Heart left ventricle (tissue), 16 donors: ENCODE results near the gene NOP53. TPM values are rescaled to one million over a fixed set of nuclear protein-coding genes. Genes with fewer than 3 reads are reported as not detected.
A peak's percentile ranks its signal among the peaks of the same experiment; 100 is the strongest.
"Not testable (repeated sequence)": the region's sequence is repeated elsewhere in the genome, so short reads cannot be mapped to it uniquely, and the experiment has no call there.

Source experiments
- ATAC-seq, 4 donors: fragments of 200-7000 bp; cut with Tn5 transposase; one replicate each; pipeline ENCODE4 v1.9.1; 2020 to 2022; ENCODE audit warnings: moderate library complexity in 4 of 4, mild to moderate bottlenecking in 3 of 4, moderate number of reproducible peaks in 1 of 4
- DNase-seq, 5 donors: peaks; one replicate each; pipeline ENCODE4 v3.0.0-alpha.2; 2020
- H3K27ac ChIP-seq, 12 donors: fragments of 200-600 bp; sonication (generic) in 4 of 12; one replicate each; pipeline versions ENCODE4 v1.5.0 to v1.8.0; 2016 to 2022; ENCODE audit warnings: mild to moderate bottlenecking in 2 of 12
- H3K27me3 ChIP-seq, 9 donors: fragments of 200-600 bp; sonication (generic) in 2 of 9; one replicate each; pipeline versions ENCODE4 v1.5.1 to v1.8.0; 2016 to 2022; ENCODE audit warnings: mild to moderate bottlenecking in 3 of 9
- H3K36me3 ChIP-seq, 9 donors: fragments of 200-600 bp; sonication (generic) in 2 of 9; one replicate each; pipeline versions ENCODE4 v1.5.0 to v1.8.0; 2018 to 2022; ENCODE audit warnings: mild to moderate bottlenecking in 2 of 9
- H3K4me1 ChIP-seq, 12 donors: fragments of 200-600 bp; sonication (generic) in 4 of 12; one replicate each; pipeline versions ENCODE4 v1.5.0 to v1.8.0; 2016 to 2022; ENCODE audit warnings: mild to moderate bottlenecking in 3 of 12
- H3K4me3 ChIP-seq, 12 donors: fragments of 200-600 bp; sonication (generic) in 4 of 12; one replicate each; pipeline versions ENCODE4 v1.5.0 to v1.8.0; 2017 to 2022; ENCODE audit warnings: mild to moderate bottlenecking in 9 of 12, moderate library complexity in 4 of 12
- H3K9me3 ChIP-seq, 12 donors: fragments of 200-600 bp; sonication (generic) in 4 of 12; one replicate each; pipeline versions ENCODE4 v1.5.0 to v1.8.0; 2016 to 2022; ENCODE audit warnings: mild to moderate bottlenecking in 1 of 12
- CTCF ChIP-seq, 12 donors: fragments of 200-600 bp; sonication (generic) in 4 of 12; IDR thresholded peaks; one replicate each; pipeline versions ENCODE4 v1.5.0 to v1.8.0; 2018 to 2022; ENCODE audit warnings: antibody characterized with exemption in 12 of 12, mild to moderate bottlenecking in 5 of 12
- POLR2A ChIP-seq, 2 donors: fragments of 450-650 bp; IDR thresholded peaks; one replicate each; pipeline ENCODE4 v1.6.1; 2017; ENCODE audit warnings: antibody characterized with exemption in 2 of 2, mild to moderate bottlenecking in 2 of 2, moderate library complexity in 2 of 2
- WGBS, 4 donors: extraction: QIAGEN DNeasy Blood & Tissue Kit in 2 of 4; methylation state at CpG; one replicate each; pipeline versions ENCODE4 v1.1.5 to v1.1.7; 2013 to 2018; 5-methylcytosine and 5-hydroxymethylcytosine counted together
- intact Hi-C, 10 donors: fragments of 100-400 bp; cut with DNase I; formaldehyde crosslinking; loops; one replicate each; pipeline versions ENCODE4 v1.11.1 to v1.14.2; 2022
- polyA plus RNA-seq, 2 donors: library from polyadenylated mRNA; stranded (reverse); fragments of 200-250 nt; gene quantifications; one replicate each; pipeline ENCODE4 v1.2.3, GENCODE V29; 2013
- total RNA-seq, 9 donors: library from RNA; depleted of rRNA in 2 of 9; stranded (reverse); fragments of >200 nt in 2 of 9; fragmentation: NEBNext Ultra II Directional in 3 of 9; extraction: Animal tissue kit (Norgen Biotek cat#: 25700) in 3 of 9; gene quantifications; one replicate each; pipeline versions ENCODE4 v1.1.0 to v1.2.4, GENCODE V29; 2016 to 2023
- donor health status: ischemic (EF 13 %, LVEDD 7.1; RV severe dilation, severe dysfunction).
- donor health status: healthy with polysubstance abuse.
- donor health status: DM: no; HTN: yes; CAD: no.
- donor health status: DM: no; HTN: no; CAD: no.
- donor health status: ischemic (EF 25% LVEDD 6.9; RV normal size, moderate dysfunction).
- donor health status: ischemic (EF 25% LVEDD 5.7; RV mildly dilated, moderate dysfunction).
- donor health status: healthy.
- donor health status: DM: yes; HTN: yes; CAD: no.
- donor health status: ischemic (EF 35%, LVEDD 5.7; RV mildly dilated, moderate dysfunction).
- donor health status: nonischemic (EF 11% LVEDD 7.7; RV severe dilation, severe dysfunction).
- donor health status: DM: yes; HTN: yes; CAD: no.
- donor health status: PGD.
- donor health status: ischemic (EF 29% LVEDD 5.4; RV normal size, mild dysfunction).
- donor health status: nonischemic (EF 23%, LVEDD 6.1; RV moderate dilation, normal function).

Gene NOP53
- total and polyA plus RNA-seq, 11 donors: 132 to 259 (median 172) TPM

GRCh38 chr19:47713046-47714021, 32.0 kb upstream of the NOP53 start, which contains the start of gene EHD2:
TSS of gene EHD2 (plus strand) at chr19:47713422. CDS start at chr19:47716613, 3,191 bp downstream.
- peak within 1 kb of the TSS; percentile 69 to 96 (median 89) for H3K27ac ChIP-seq
- TF ChIP-seq POLR2A (IDR thresholded peaks at IDR 0.05) (peak in 1 of 2 donors; percentile 86), CTCF (IDR thresholded peaks at IDR 0.05) (peak in 11 of 12 donors; percentile 91 to 99 (median 96))
- WGBS, 4 donors: 6 to 15% (median 8%) methylated on average over 18 to 52 of the region's 52 CpGs
- intact Hi-C loops: loop anchor here in 9 of 10 donors (1.0 to 10.0 kb wide), 9 partner anchors 29 to 75 kb away; partner anchors contain the start of gene NOP53 (in 1 of the 9)
- peaks cover 0 to 28% (median 10%) of the 10 kb centered on the region in 9 donors for H3K36me3 ChIP-seq
- DNase-seq (peak; percentile 81 to 91 (median 81)), ATAC-seq (peak; percentile 86 to 94 (median 94))
- H3K4me3 ChIP-seq: peak within 1 kb of the TSS; percentile 31 to 97 (median 74)
- peaks cover 0 to 9% (median 2%) of the 10 kb centered on the region in 12 donors for H3K9me3 ChIP-seq
- peaks cover 0 to 12% (median 0%) of the 10 kb centered on the region in 9 donors for H3K27me3 ChIP-seq
- H3K4me1 ChIP-seq: peaks cover 0 to 46% (median 30%) of the 10 kb centered on the region in 12 donors

- H3K4me3 ChIP-seq: peak overlapping the region; percentile 31 to 97 (median 74)
- peaks cover 0 to 55% (median 33%) of the 10 kb centered on the region in 12 donors for H3K4me1 ChIP-seq
- DNase-seq (no peak), ATAC-seq (no peak)
- peaks cover 0 to 12% (median 0%) of the 10 kb centered on the region in 9 donors for H3K27me3 ChIP-seq
- TF ChIP-seq POLR2A (IDR thresholded peaks at IDR 0.05) (no peak), CTCF (IDR thresholded peaks at IDR 0.05) (no peak)
- intact Hi-C loops: loop anchor here in 4 of 10 donors (2.0 to 10.0 kb wide), 4 partner anchors 28 to 73 kb away; no protein-coding TSS in a partner anchor
- H3K36me3 ChIP-seq: peaks cover 0 to 28% (median 10%) of the 10 kb centered on the region in 9 donors
- peaks cover 0 to 9% (median 2%) of the 10 kb centered on the region in 12 donors for H3K9me3 ChIP-seq
- peak overlapping the region; percentile 69 to 96 (median 89) for H3K27ac ChIP-seq
- 62 to 77% (median 70%) methylated on average over 4 of the region's 4 CpGs for WGBS, 4 donors
These were observed 31.0 kb upstream of the NOP53 start for GRCh38 chr19:47714339-47714738.

GRCh38 chr19:47714855-47715254, 30.5 kb upstream of the NOP53 start:
- H3K4me1 ChIP-seq: peaks cover 0 to 59% (median 35%) of the 10 kb centered on the region in 12 donors
- peaks cover 0 to 28% (median 10%) of the 10 kb centered on the region in 9 donors for H3K36me3 ChIP-seq
- H3K4me3 ChIP-seq: peak overlapping the region; percentile 31 to 97 (median 74)
- not testable (repeated sequence) for DNase-seq, ATAC-seq, H3K9me3 ChIP-seq
- intact Hi-C loops: loop anchor here in 4 of 10 donors (2.0 to 10.0 kb wide), 4 partner anchors 28 to 72 kb away; no protein-coding TSS in a partner anchor
- H3K27me3 ChIP-seq: peaks cover 0 to 12% (median 0%) of the 10 kb centered on the region in 9 donors
- H3K27ac ChIP-seq: peak overlapping the region in 7 of 12 donors; percentile 87 to 96 (median 93)

GRCh38 chr19:47716270-47716937, 28.9 kb upstream of the NOP53 start:
- no peak for ATAC-seq

GRCh38 chr19:47718415-47719046, 26.8 kb upstream of the NOP53 start:
- not testable (repeated sequence) for H3K9me3 ChIP-seq, ATAC-seq, H3K27me3 ChIP-seq, DNase-seq
- intact Hi-C loops: loop anchor here in 3 of 10 donors (1.0 to 10.0 kb wide), 3 partner anchors 11 to 66 kb away; no protein-coding TSS in a partner anchor
- peak overlapping the region in 10 of 12 donors; percentile 10 to 45 (median 30) for H3K4me3 ChIP-seq
- WGBS, 4 donors: 35 to 54% (median 47%) methylated on average over 8 to 11 of the region's 11 CpGs
- peaks cover 0 to 88% (median 49%) of the 10 kb centered on the region in 12 donors for H3K4me1 ChIP-seq
- H3K36me3 ChIP-seq: peaks cover 0 to 44% (median 10%) of the 10 kb centered on the region in 9 donors
- H3K27ac ChIP-seq: peak overlapping the region; percentile 73 to 95 (median 86)

More at GRCh38 chr19:47716270-47716937, 28.9 kb upstream of the NOP53 start:
- H3K27ac ChIP-seq: peak overlapping the region in 11 of 12 donors; percentile 11 to 95 (median 24)
- DNase-seq: peak in 1 of 5 donors; percentile 60
- peaks cover 0 to 12% (median 0%) of the 10 kb centered on the region in 9 donors for H3K27me3 ChIP-seq
- TF ChIP-seq POLR2A (IDR thresholded peaks at IDR 0.05) (no peak), CTCF (IDR thresholded peaks at IDR 0.05) (no peak)
- H3K36me3 ChIP-seq: peaks cover 0 to 31% (median 10%) of the 10 kb centered on the region in 9 donors
- H3K4me1 ChIP-seq: peaks cover 0 to 74% (median 43%) of the 10 kb centered on the region in 12 donors
- peaks cover 0 to 9% (median 2%) of the 10 kb centered on the region in 12 donors for H3K9me3 ChIP-seq
- 51 to 62% (median 57%) methylated on average over 20 to 32 of the region's 32 CpGs for WGBS, 4 donors
- H3K4me3 ChIP-seq: peak overlapping the region in 10 of 12 donors; percentile 8 to 97 (median 36)
- intact Hi-C loops: loop anchor here in 1 of 10 donors (10.0 kb wide), 1 partner anchor 68 kb away; no protein-coding TSS in a partner anchor
